Hepatocyte (in vitro differentiated cells): ENCODE results near the gene PCDH8. TPM values are rescaled to one million over a fixed set of nuclear protein-coding genes. Genes with fewer than 3 reads are reported as not detected.

Experiments
- DNase-seq: peaks from one replicate; pipeline ENCODE4 v3.0.0-alpha.2; 2016; ENCODE audit warnings: low spot score
- H2AFZ ChIP-seq: fragments of 200-600 bp; sonication (generic); 2 replicates; pipeline ENCODE4 v1.6.0; 2016; ENCODE audit warnings: antibody characterized with exemption, mild to moderate bottlenecking
- H3K27ac ChIP-seq: fragments of 200-600 bp; sonication (generic); 2 replicates; pipeline ENCODE4 v1.5.1; 2016; ENCODE audit warnings: mild to moderate bottlenecking
- H3K27me3 ChIP-seq: fragments of 200-600 bp; sonication (generic); 2 replicates; pipeline ENCODE4 v1.6.1; 2016
- H3K36me3 ChIP-seq: fragments of 200-600 bp; sonication (generic); replicated peaks from 2 replicates; pipeline ENCODE4 v1.5.1; 2016; ENCODE audit warnings: low read depth; ENCODE audit not compliant: insufficient read depth
- H3K4me1 ChIP-seq: fragments of 200-600 bp; sonication (generic); 2 replicates; pipeline ENCODE4 v1.5.1; 2016; ENCODE audit warnings: mild to moderate bottlenecking, moderate library complexity; ENCODE audit not compliant: insufficient read depth
- H3K4me2 ChIP-seq: fragments of 200-600 bp; sonication (generic); 2 replicates; pipeline ENCODE4 v1.6.0; 2016
- H3K4me3 ChIP-seq: fragments of 200-600 bp; sonication (generic); 2 replicates; pipeline ENCODE4 v1.5.1; 2016; ENCODE audit warnings: mild to moderate bottlenecking
- H3K79me2 ChIP-seq: fragments of 200-600 bp; sonication (generic); 2 replicates; pipeline ENCODE4 v1.6.0; 2017; ENCODE audit warnings: mild to moderate bottlenecking
- H3K9me2 ChIP-seq: fragments of 200-600 bp; sonication (generic); replicated peaks from 2 replicates; pipeline ENCODE4 v1.6.0; 2017; ENCODE audit warnings: mild to moderate bottlenecking; ENCODE audit not compliant: insufficient read depth
- H3K9me3 ChIP-seq: fragments of 200-600 bp; sonication (generic); 2 replicates; pipeline ENCODE4 v1.5.1; 2016; ENCODE audit warnings: low read depth, mild to moderate bottlenecking
- H4K20me1 ChIP-seq: fragments of 200-600 bp; sonication (generic); 2 replicates; pipeline ENCODE4 v1.6.0; 2016; ENCODE audit warnings: mild to moderate bottlenecking; ENCODE audit not compliant: insufficient read depth, poor library complexity, severe bottlenecking
- EZH2 ChIP-seq: fragments of 200-600 bp; sonication (generic); IDR thresholded peaks from 2 replicates; pipeline ENCODE4 v1.6.1; 2016; ENCODE audit warnings: antibody characterized with exemption, mild to moderate bottlenecking, borderline replicate concordance
- EZH2phosphoT487 ChIP-seq: fragments of 200-600 bp; sonication (generic); IDR thresholded peaks from one replicate; pipeline ENCODE4 v1.6.1; 2018; ENCODE audit warnings: antibody characterized with exemption, mild to moderate bottlenecking, low read depth, moderate library complexity; ENCODE audit not compliant: unreplicated experiment, severe bottlenecking
- WGBS: methylation state at CpG from one replicate; pipeline ENCODE4 v1.1.6; 2016; ENCODE audit warnings: low lambda C conversion rate; ENCODE audit errors: missing lambda C conversion rate; 5-methylcytosine and 5-hydroxymethylcytosine counted together
- polyA plus RNA-seq: library from polyadenylated mRNA; unstranded; fragments of >200 nt; fragmentation: Nextera tagmentation; extraction: Ambion mirVana; gene quantifications from 2 replicates; pipeline ENCODE4 v1.2.1, GENCODE V29; 2016
- total RNA-seq: library from RNA; depleted of rRNA; stranded (reverse); fragments of >200 nt; gene quantifications from 2 replicates; pipeline ENCODE4 v1.2.3, GENCODE V29; 2014
- TF ChIP-seq, protein P1 (sequence below): fragments of 200-600 bp; sonication (generic); IDR thresholded peaks from 2 replicates; pipeline ENCODE4 v1.5.1; 2016; ENCODE audit warnings: antibody characterized with exemption, mild to moderate bottlenecking; ENCODE audit not compliant: poor library complexity

PCDH8 gene
- total and polyA plus RNA-seq, 2 experiments from 2014 or later, result 0.19 to 0.37 TPM

GRCh38 chr13:52869050-52869449 is 20.6 kb upstream of the PCDH8 start:
- no peaks in the 10 kb centered on the region for H3K36me3 ChIP-seq
- H3K9me2 ChIP-seq, result no peaks in the 10 kb centered on the region
- H3K4me3 ChIP-seq, result no peak overlapping the region
- no peak overlapping the region for H3K4me2 ChIP-seq
- H3K79me2 ChIP-seq, result no peaks in the 10 kb centered on the region
- no peaks in the 10 kb centered on the region for H3K4me1 ChIP-seq
- no peak for DNase-seq
- H2AFZ ChIP-seq, result no peak overlapping the region
- H3K27ac ChIP-seq, result no peak overlapping the region
- peaks cover 4% of the 10 kb centered on the region for H3K9me3 ChIP-seq
- TF ChIP-seq EZH2 (no peak), EZH2phosphoT487 (no peak)
- TF ChIP-seq, protein P1, sequence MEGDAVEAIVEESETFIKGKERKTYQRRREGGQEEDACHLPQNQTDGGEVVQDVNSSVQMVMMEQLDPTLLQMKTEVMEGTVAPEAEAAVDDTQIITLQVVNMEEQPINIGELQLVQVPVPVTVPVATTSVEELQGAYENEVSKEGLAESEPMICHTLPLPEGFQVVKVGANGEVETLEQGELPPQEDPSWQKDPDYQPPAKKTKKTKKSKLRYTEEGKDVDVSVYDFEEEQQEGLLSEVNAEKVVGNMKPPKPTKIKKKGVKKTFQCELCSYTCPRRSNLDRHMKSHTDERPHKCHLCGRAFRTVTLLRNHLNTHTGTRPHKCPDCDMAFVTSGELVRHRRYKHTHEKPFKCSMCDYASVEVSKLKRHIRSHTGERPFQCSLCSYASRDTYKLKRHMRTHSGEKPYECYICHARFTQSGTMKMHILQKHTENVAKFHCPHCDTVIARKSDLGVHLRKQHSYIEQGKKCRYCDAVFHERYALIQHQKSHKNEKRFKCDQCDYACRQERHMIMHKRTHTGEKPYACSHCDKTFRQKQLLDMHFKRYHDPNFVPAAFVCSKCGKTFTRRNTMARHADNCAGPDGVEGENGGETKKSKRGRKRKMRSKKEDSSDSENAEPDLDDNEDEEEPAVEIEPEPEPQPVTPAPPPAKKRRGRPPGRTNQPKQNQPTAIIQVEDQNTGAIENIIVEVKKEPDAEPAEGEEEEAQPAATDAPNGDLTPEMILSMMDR, result no peak
- no peaks in the 10 kb centered on the region for H4K20me1 ChIP-seq
- 92% methylated on average over 4 of the region's 4 CpGs for WGBS
- H3K27me3 ChIP-seq, result peaks cover 4% of the 10 kb centered on the region

GRCh38 chr13:52868190-52868589 is 19.8 kb upstream of the PCDH8 start:
- peaks cover 4% of the 10 kb centered on the region for H3K27me3 ChIP-seq

DNA sequence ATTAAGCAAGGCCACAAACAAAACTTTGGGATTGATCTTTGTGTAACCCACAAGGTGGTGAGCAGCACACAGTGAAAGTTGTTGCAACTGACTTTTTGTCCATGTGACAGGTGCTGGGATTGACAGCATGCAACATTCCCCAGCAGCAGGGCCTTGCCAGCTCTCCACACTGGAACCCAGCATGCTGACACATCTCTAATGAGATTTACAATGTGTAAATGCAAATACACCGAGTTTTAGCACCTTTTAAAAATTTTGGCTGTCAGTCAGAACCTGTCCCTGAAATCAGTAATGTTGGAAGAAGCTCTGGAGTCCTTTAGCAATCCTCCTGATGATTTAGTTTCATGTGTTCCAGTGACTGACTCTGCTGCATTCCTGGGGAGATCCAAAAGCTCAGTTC is 16.5 kb upstream of the PCDH8 start:
- Histone ChIP-seq H3K9me2 (no peaks in the 10 kb centered on the region), H4K20me1 (no peaks in the 10 kb centered on the region), H3K79me2 (no peaks in the 10 kb centered on the region), H3K4me2 (no peak overlapping the region), H3K27ac (no peak overlapping the region), H2AFZ (no peak overlapping the region), H3K36me3 (no peaks in the 10 kb centered on the region), H3K27me3 (peaks cover 4% of the 10 kb centered on the region), H3K9me3 (no peaks in the 10 kb centered on the region), H3K4me1 (no peaks in the 10 kb centered on the region), H3K4me3 (no peak overlapping the region)
- WGBS, result 35% methylated on average over 1 of the region's 1 CpG
- no peak for DNase-seq
- no peak for TF ChIP-seq EZH2
- TF ChIP-seq, protein P1, result no peak
- no peak for TF ChIP-seq EZH2phosphoT487

More at GRCh38 chr13:52868190-52868589, 19.8 kb upstream of the PCDH8 start:
- Histone ChIP-seq H3K36me3 (no peaks in the 10 kb centered on the region), H3K9me2 (no peaks in the 10 kb centered on the region), H3K4me3 (no peak overlapping the region), H3K79me2 (no peaks in the 10 kb centered on the region), H4K20me1 (no peaks in the 10 kb centered on the region), H3K9me3 (no peaks in the 10 kb centered on the region), H2AFZ (no peak overlapping the region), H3K4me1 (no peaks in the 10 kb centered on the region), H3K27ac (no peak overlapping the region), H3K4me2 (no peak overlapping the region)
- TF ChIP-seq EZH2phosphoT487, result no peak
- TF ChIP-seq EZH2, result no peak
- TF ChIP-seq, protein P1, result no peak
- 81% methylated on average over 4 of the region's 4 CpGs for WGBS
- no peak for DNase-seq
